Psoas muscle (tissue), 8 donors: ENCODE results near the gene PTGER3. TPM values are rescaled to one million over a fixed set of nuclear protein-coding genes. Genes with fewer than 3 reads are reported as not detected.

Experiments used
- ATAC-seq, 4 donors: fragments of 200-7000 bp; cut with Tn5 transposase; one replicate each; pipeline ENCODE4 v1.9.1; 2020; ENCODE audit warnings: moderate library complexity in 3 of 4, mild to moderate bottlenecking in 2 of 4
- DNase-seq, 2 donors: peaks; one replicate each; pipeline ENCODE4 v3.0.0-alpha.2; 2020
- H3K27ac ChIP-seq: fragments of 200-600 bp; one replicate; pipeline ENCODE4 v1.8.0; 2022
- H3K27me3 ChIP-seq, 3 donors: fragments of 200-600 bp in 1 of 3; one replicate each; pipeline versions ENCODE4 v1.6.1 to v1.8.0; 2013 to 2022; ENCODE audit warnings: low read length in 2 of 3, mild to moderate bottlenecking in 2 of 3, moderate library complexity in 1 of 3; ENCODE audit not compliant: insufficient read depth in 3 of 3
- H3K36me3 ChIP-seq, 2 donors: fragments of 200-600 bp in 1 of 2; one replicate each; pipeline versions ENCODE4 v1.6.1 to v1.8.0; 2013 to 2022; ENCODE audit warnings: low read depth in 1 of 2, mild to moderate bottlenecking in 1 of 2, moderate library complexity in 1 of 2; ENCODE audit not compliant: insufficient read depth in 1 of 2
- H3K4me1 ChIP-seq: fragments of 200-600 bp; one replicate; pipeline ENCODE4 v1.8.0; 2022
- H3K4me3 ChIP-seq: fragments of 200-600 bp; one replicate; pipeline ENCODE4 v1.8.0; 2022; ENCODE audit warnings: mild to moderate bottlenecking
- H3K9me3 ChIP-seq: fragments of 200-600 bp; one replicate; pipeline ENCODE4 v1.8.0; 2022
- WGBS, 3 donors: extraction: QIAGEN DNeasy Blood & Tissue Kit; methylation state at CpG; one replicate each; pipeline versions ENCODE4 v1.1.6 to v1.1.7; 2013; 5-methylcytosine and 5-hydroxymethylcytosine counted together
- intact Hi-C, 2 donors: fragments of 100-400 bp; cut with DNase I; formaldehyde crosslinking; loops; one replicate each; pipeline versions ENCODE4 v1.11.0 to v1.14.2; 2022
- polyA plus RNA-seq, 3 donors: library from polyadenylated mRNA; stranded (reverse); fragments of 200-250 nt; gene quantifications; one replicate each; pipeline ENCODE4 v1.2.3, GENCODE V29; 2013
- total RNA-seq, 4 donors: library from RNA; stranded (reverse); fragmentation: NEBNext Ultra II Directional in 2 of 4; extraction: Animal tissue kit (Norgen Biotek cat#: 25700) in 2 of 4; gene quantifications; one replicate each; pipeline versions ENCODE4 v1.2.1 to v1.2.4, GENCODE V29; 2021 to 2023
- TF ChIP-seq, protein P1 (sequence below): fragments of 200-600 bp; IDR thresholded peaks from one replicate; pipeline ENCODE4 v1.8.0; 2022; ENCODE audit warnings: antibody characterized with exemption
- donor health status: healthy with polysubstance abuse.
- donor health status: DM: no; HTN: no; CAD: no; lungs with moderate emphysema.
- donor health status: Bipolar disorder and iron deficiency.
- donor health status: healthy.
- donor health status: DM: yes; HTN: yes; CAD: no.
- donor health status: DM: no; HTN: no; CAD: no.
- donor health status: DM: no; HTN: no; CAD: no.
- donor health status: DM: yes; HTN: yes; CAD: no.

PTGER3 gene
- total and polyA plus RNA-seq, 7 donors: 0.24 to 0.79 (median 0.46) TPM

DNA sequence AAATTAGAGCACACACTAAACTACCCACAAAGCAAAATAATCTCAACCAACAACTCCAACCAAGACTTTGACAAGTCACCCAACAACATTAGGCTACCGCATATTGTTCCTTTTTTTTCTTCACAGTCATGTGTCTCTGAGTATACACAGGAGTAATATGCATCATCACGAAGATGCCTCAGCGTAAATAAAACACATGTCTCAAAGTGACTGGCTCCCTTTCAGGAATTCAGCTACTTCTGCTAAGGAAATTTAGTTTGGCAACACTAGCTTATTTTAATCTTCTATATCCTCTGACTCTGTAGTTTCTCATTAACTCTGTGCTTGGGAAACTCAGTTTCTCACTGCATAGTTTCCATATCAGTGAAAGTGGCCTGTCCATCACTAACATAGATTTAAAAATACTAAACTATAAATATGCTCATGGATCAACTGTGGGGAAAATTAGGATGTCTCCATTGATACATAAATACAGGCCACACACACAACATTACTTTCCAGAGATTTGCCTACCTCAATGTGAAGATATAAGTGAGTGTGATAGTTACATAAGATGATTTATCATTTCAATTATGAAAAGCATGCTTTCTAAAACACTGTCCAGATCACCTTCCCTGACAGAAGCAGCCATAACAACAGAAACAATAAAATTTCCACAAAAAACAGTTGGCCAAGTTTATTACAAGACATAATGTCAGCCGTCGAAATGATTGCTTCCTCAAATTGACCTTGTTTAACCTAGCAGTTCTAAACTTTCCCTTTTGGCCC lies 113.2 kb downstream of the PTGER3 start:
- H3K27ac ChIP-seq: no peak overlapping the region
- TF ChIP-seq, protein P1, sequence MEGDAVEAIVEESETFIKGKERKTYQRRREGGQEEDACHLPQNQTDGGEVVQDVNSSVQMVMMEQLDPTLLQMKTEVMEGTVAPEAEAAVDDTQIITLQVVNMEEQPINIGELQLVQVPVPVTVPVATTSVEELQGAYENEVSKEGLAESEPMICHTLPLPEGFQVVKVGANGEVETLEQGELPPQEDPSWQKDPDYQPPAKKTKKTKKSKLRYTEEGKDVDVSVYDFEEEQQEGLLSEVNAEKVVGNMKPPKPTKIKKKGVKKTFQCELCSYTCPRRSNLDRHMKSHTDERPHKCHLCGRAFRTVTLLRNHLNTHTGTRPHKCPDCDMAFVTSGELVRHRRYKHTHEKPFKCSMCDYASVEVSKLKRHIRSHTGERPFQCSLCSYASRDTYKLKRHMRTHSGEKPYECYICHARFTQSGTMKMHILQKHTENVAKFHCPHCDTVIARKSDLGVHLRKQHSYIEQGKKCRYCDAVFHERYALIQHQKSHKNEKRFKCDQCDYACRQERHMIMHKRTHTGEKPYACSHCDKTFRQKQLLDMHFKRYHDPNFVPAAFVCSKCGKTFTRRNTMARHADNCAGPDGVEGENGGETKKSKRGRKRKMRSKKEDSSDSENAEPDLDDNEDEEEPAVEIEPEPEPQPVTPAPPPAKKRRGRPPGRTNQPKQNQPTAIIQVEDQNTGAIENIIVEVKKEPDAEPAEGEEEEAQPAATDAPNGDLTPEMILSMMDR: no peak
- no peak for DNase-seq
- ATAC-seq: no peak
- H3K9me3 ChIP-seq: no peaks in the 10 kb centered on the region
- no peaks in the 10 kb centered on the region for H3K36me3 ChIP-seq
- H3K27me3 ChIP-seq: no peaks in the 10 kb centered on the region
- no peaks in the 10 kb centered on the region for H3K4me1 ChIP-seq
- intact Hi-C loops: no loop called here
- no peak overlapping the region for H3K4me3 ChIP-seq
- WGBS, 3 donors: 61 to 64% (median 64%) methylated on average over 5 of the region's 5 CpGs

DNA sequence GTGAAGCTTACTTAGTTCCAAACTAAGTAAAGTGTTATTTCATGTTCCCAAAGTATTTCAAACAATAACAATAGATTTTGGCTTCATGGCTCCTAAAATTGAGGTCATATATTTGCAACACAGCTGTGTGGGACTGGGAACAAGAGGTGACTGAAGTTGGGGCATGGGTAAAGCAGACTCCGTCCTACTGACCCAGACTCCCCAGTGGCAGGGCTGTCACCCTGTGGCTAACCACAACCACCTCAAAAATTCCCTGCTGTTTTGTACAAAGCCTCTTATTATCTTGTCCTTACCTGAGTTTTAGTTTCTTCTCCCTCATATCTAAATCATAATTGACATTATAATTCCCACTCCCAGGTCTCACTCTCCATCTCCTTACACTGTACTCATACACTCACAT lies 117.6 kb downstream of the PTGER3 start:
- DNase-seq: no peak
- Histone ChIP-seq H3K4me3 (no peak overlapping the region), H3K4me1 (no peaks in the 10 kb centered on the region), H3K9me3 (no peaks in the 10 kb centered on the region), H3K27me3 (no peaks in the 10 kb centered on the region), H3K27ac (no peak overlapping the region), H3K36me3 (no peaks in the 10 kb centered on the region)
- TF ChIP-seq, protein P1: no peak
- 59 to 71% (median 64%) methylated on average over 1 of the region's 1 CpG for WGBS, 3 donors
- intact Hi-C loops: no loop called here
- no peak for ATAC-seq

DNA sequence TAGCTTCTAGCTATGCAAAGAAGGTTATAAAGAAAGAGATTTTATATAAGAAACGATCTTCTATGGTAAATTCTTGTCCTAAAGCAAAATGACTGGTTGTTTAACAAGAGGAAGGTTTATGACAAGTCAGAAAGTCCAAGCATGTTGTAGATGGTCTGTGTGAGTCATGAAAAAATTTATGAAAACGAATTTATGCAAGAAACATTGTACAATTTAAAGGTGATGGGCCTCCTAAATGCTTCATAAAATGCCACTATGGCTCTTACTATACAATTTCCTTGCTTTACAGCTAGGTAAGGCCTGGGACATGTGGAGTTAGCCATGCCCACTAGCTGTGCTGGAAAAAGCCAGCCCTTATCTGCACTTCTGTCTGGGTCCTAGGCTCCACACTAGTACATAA lies 125.4 kb downstream of the PTGER3 start:
- ATAC-seq: no peak
- no peaks in the 10 kb centered on the region for H3K9me3 ChIP-seq
- WGBS, 3 donors: 31 to 40% (median 35%) methylated on average over 2 of the region's 2 CpGs
- intact Hi-C loops: no loop called here
- H3K4me1 ChIP-seq: no peaks in the 10 kb centered on the region
- no peak overlapping the region for H3K4me3 ChIP-seq
- DNase-seq: no peak
- TF ChIP-seq, protein P1: no peak
- no peaks in the 10 kb centered on the region for H3K27me3 ChIP-seq
- H3K36me3 ChIP-seq: no peaks in the 10 kb centered on the region
- H3K27ac ChIP-seq: no peak overlapping the region

Other genes with a start within 250 kb of the PTGER3 start
- 10 to 100 TPM; 30.6 to 56.7 (median 44.3) TPM for gene ZRANB2, start 33.2 kb upstream of the PTGER3 start, total RNA-seq
- gene ZRANB2, start 33.2 kb upstream of the PTGER3 start, polyA plus RNA-seq: 10 to 100 TPM; 28.2 to 64.5 (median 30.0) TPM